Prostate gland (tissue), 2 donors: Measurements from ENCODE around the gene MSMO1.

ENCODE experiments used
- CTCF ChIP-seq, 4 experiments: fragments of 200-600 bp in 2 of 4; fragments of 450-650 bp in 2 of 4; sonication (generic) in 2 of 4; IDR thresholded peaks; 1 replicate in 3 of 4; 2 replicates in 1 of 4; pipeline ENCODE4 v1.5.1; 2016 to 2019; ENCODE audit warnings: antibody characterized with exemption in 4 of 4, mild to moderate bottlenecking in 2 of 4, moderate library complexity in 2 of 4
- POLR2A ChIP-seq: fragments of 450-650 bp; IDR thresholded peaks from one replicate; pipeline ENCODE4 v1.6.1; 2016; ENCODE audit warnings: antibody characterized with exemption, mild to moderate bottlenecking
- POLR2AphosphoS5 ChIP-seq: sonication (generic); formaldehyde crosslinking; IDR thresholded peaks from one replicate; pipeline ENCODE4 v1.6.1; 2017; ENCODE audit warnings: antibody characterized with exemption

- no peak for TF ChIP-seq POLR2A
- no peak for TF ChIP-seq POLR2AphosphoS5
- TF ChIP-seq CTCF (IDR thresholded peaks at IDR 0.05) = no peak
Measured at GRCh38 chr4:165293927-165294649, 33.4 kb upstream of the MSMO1 start.
